DLD1 (cell line): ENCODE measurements around the gene CAMKV.

Source experiments
- in situ Hi-C: cut with HindIII; loops from 2 replicates; pipeline ENCODE4 v1.10.0; 2017; ENCODE audit warnings: low sequenced_read_pairs

CAMKV gene

GRCh38 chr3:49898991-49899390 lies 29.3 kb upstream of the CAMKV start:
- in situ Hi-C loops, result no loop called here

DNA sequence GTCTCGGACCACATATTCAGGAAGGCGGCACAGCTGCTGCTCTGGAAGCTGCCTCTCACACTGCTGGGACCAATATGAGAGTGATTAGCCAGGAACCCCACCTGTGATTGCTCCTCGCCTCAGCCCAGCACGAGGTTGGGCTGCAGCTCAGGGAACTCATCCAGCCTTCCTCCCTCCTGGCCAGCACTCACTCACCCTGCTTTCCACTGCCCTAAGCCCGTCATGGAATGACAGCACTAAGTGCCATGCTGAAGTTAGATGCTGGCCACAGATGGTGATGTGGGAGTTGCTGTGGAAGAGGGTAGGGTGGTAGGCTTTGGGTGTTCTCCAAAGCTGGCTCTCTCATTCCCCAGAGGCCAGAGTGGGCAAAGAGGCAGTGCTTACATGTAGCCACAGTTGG lies 26.6 kb upstream of the CAMKV start:
- in situ Hi-C loops, result no loop called here

DNA sequence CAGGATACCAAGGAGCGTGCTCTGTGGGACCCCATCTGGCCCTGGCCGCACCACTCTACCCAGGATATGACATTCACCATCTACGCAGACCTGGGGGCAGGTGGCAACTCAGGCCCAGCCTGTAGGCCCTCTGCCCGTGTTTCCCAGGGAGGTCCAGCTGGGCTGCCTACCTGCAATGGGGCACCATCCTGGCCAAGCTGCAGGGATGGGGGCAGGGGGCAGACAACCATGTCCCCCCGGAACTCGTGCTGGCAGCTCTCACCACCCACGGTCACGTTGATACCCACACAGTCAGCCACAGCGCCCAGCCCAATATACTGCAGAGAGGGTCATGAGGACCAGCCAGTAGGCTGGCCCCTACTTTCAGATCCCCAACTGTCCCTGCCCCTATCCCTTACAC lies 26.1 kb upstream of the CAMKV start:
- in situ Hi-C loops, result no loop called here

GRCh38 chr3:49889296-49889695 lies 19.6 kb upstream of the CAMKV start:
- in situ Hi-C loops, result no loop called here

GRCh38 chr3:49886922-49887265 lies 17.2 kb upstream of the CAMKV start:
- in situ Hi-C loops, result no loop called here

DNA sequence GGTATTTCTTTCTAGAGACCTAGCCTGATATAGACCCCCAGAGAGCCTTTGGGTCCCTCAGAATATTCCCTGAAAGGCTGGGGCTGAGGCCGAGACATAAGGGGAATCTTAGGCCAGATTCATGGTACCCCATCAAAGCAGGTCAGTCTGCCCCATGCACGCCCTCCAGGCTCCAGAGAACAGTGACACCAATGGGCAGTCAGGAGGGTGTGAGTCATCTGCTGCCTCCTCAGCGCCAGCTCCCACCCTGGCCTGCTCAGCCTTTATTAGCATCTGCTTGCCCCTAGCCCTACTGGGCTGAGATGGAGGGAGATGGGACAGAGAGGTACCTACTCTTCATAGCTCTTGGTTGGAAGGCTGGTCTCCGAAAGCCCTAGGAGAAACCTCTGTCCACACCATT lies 14.3 kb upstream of the CAMKV start:
- in situ Hi-C loops, result no loop called here

DNA sequence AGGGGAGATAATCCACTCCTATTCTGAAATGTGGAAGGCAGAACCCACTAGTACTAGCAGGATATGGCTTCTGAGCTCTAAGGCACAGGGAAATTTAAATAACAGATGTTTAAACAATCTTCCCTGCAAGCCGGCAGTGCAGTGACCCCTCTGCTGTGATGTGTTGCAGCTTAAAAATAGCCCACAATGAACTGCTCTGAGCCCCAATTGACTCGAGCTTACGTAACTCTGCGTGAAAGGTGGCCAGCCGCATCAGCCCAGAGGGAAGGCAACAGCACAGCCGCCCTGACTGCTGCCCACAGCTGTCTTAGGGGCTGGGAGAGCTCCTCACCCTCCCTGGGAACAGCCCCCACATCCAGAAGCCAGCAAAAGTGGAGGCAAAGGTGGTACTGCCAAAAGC lies 12.5 kb upstream of the CAMKV start:
- in situ Hi-C loops, result no loop called here

GRCh38 chr3:49880581-49881315 lies 11.0 kb upstream of the CAMKV start:
- in situ Hi-C loops, result no loop called here

DNA sequence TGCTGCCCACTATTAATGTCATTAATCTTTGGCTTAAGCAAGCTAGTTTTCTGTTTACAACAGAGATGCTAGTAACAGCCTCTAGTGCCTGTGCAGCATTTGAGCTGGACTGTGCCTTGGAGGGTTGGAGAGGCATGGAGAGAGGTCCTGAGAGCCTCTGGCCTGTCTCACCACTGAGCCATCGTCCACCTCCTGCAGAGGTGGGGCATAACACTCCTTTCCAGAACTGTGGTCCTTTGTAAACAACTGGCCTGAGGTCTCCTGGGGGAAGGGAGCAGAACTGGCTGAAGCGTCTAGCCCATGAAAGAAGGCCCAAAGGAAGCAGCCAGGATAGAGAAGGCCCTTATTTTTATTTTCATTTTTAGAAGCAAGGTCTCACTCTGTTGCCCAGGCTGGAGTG lies 10.0 kb upstream of the CAMKV start:
- in situ Hi-C loops, result no loop called here

- in situ Hi-C loops, result no loop called here
These were observed 9.0 kb upstream of the CAMKV start for GRCh38 chr3:49878686-49879085.

DNA sequence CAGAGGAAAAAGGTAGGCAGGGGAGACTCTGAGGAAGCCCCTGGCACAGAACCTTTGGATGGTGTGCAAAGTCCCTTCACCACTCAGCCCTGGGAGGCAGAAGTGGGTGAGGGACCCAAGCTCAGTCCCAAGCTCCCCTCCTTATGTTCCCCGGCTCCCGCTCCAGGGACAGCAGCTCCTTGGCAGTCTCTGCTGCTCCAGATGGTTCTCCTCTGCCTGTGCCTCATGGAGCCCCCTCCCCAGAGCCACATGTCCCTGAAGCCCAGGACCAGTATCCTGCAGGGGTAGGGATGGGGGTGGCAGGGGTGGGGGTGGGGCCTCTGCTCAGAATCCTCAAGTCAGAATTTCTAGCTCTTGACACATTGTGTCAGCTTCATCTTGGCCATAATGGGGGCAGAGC lies 8.0 kb upstream of the CAMKV start:
- in situ Hi-C loops, result no loop called here

DNA sequence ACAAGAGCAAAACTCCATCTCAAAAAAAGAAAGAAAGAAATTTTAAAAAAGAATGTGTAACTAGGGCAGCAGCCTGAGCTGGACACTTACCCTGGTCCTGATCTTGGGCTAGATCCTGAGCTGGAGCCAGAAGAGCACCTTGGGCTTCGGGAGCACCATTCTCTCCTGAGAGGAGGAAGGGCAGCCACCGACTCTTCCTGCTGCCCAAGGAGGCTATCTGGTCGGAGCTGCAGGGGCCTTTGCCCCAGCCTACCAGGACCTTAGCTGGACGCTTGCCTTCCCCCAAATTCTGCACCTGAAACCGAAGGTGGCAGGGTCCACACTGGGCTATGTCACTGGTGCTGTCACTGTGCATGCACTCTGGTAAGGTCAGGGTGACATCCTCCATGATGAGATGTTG lies 6.9 kb upstream of the CAMKV start:
- in situ Hi-C loops, result no loop called here

- in situ Hi-C loops, result no loop called here
These were observed 3.9 kb upstream of the CAMKV start for GRCh38 chr3:49873623-49874022.

GRCh38 chr3:49872801-49873281 lies 3.1 kb upstream of the CAMKV start:
- in situ Hi-C loops, result no loop called here

DNA sequence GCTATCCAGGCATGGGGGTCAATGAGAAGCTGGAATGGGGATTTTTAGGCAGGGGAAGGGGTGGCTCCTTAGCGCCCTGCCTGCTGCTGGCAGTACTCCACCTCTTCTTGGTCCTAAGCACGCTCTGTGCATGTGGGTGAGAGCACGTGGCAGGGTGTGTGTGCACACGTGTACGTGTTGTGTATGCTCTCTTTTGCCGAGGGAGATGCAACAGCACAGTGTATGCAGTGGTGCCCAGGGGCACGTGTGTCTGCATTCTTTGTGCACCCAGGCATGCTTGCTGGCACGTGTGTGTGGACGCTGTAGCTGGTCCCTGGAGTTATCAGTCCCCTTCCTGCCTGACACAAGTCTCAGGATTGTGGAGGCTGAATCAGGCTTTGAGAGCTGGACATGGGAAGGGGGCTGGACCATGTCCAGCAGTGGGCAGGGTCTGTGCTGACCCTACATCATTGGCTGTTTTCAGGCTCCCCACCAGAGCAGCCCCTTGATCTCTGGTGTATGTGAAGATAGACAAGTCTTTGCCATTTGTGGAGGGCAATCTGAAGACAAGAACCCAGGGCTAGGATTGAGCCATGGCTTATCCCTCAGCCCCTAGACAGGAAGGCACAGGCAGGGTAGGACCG lies 1.9 kb upstream of the CAMKV start:
- in situ Hi-C loops, result no loop called here

DNA sequence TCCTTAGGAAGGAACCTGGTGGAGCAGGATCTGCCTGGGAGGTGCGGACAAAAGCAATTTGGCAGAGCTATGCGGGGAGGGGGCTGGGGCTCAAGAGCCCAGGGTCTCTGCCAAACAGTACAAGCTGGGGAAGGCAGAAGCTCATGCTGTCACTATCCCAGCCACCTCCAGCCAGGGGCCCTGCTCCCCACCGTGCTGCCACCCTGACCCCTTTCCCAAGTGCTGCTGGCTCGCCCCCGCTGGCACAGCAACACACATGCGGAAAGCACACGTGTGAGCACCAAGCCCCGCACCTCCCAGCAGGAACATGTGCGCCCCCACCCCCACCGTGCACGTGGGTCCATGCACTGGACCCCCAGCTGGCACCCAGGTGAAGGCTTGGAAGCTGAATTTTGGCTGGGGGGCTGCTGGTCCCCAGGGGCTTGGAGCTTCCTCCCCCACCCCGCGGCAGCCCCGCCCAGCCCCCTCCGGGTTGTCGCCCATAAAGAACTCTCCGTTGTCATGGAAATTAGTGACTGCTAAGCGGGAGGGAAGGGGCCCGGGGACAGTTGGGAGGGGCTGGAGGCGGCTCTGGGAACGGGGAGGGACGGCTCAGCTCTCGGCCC lies 742 bp downstream of the CAMKV start:
- in situ Hi-C loops, result no loop called here

DNA sequence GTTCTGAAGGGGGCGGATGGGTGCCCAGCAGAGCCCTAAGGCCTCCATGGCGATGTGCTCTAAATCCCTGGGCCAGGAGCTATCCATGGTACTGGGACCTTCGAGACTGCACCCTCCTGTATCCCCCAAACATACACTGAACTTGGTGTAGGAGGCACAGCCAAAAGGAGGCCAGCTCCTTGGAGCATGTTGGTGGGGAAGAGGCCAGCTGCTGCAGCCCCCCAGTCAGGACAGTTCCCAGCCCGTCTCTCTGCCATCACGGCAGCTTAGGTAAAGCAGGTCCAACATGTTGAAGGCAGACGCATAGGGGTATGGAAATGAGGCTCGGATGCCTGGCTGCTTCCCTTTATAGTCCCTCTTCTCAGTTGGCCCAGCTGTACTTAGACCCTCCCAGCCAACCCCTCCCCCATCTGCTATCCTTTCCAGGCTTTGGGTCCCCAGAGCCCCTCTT lies 1.8 kb downstream of the CAMKV start:
- in situ Hi-C loops, result no loop called here

- in situ Hi-C loops, result no loop called here
These were observed 2.3 kb downstream of the CAMKV start for GRCh38 chr3:49867400-49867799.

- in situ Hi-C loops, result no loop called here
These were observed 4.4 kb downstream of the CAMKV start for GRCh38 chr3:49865198-49865784.

GRCh38 chr3:49864505-49864904 lies 5.2 kb downstream of the CAMKV start:
- in situ Hi-C loops, result no loop called here

DNA sequence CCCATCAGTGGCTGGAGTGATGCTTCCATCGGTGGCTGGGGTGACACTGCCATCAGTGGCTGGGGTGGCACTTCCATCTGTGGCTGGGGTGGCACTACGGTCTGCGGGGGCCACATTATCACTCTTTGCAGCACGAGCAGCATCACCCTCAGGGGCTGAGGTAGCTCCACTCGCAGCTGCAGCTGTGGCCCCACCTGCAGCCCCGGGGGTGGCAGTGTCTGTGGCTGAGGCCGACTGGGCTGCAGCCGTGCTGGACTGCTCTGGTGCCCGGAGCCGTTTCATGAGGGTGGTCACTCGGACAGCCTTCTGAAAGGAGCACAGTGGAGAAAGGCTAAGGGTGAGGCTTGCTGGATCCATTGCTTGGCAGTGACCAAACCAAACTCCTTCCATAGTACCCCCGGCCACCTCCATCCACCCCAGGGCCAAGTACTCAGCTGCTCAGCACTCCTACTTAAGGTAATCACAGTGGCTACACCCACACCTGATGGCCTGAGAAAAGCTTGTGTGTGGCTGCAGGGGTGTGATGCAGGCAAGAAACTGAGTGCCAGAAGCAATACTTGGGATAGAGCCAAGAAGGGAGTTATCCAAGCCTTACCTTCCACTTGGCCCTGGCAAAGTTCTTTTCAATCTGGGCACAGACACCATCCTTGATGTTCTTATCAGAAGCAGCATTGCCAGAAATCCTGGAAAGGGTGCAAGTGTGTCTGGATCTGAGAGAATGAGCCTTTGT lies 10.0 kb downstream of the CAMKV start:
- in situ Hi-C loops, result no loop called here
